CD1c-positive myeloid dendritic cell (primary cell): ENCODE results near the gene ATXN10.

Experiments
- DNase-seq: peaks from one replicate; pipeline ENCODE4 v3.0.0-alpha.2; 2016; ENCODE audit errors: extremely low spot score

ATXN10 gene

GRCh38 chr22:45758603-45759002 is 87.0 kb downstream of the ATXN10 start:
- no peak for DNase-seq

- DNase-seq, result no peak
These were observed 89.0 kb downstream of the ATXN10 start for GRCh38 chr22:45760682-45761081.

- DNase-seq, result no peak
These were observed 91.1 kb downstream of the ATXN10 start for GRCh38 chr22:45762545-45763235.

- no peak for DNase-seq
These were observed 91.6 kb downstream of the ATXN10 start for GRCh38 chr22:45763236-45763624.

GRCh38 chr22:45768490-45768889 is 96.9 kb downstream of the ATXN10 start:
- DNase-seq, result no peak

GRCh38 chr22:45769569-45770210 is 98.1 kb downstream of the ATXN10 start:
- no peak for DNase-seq

- DNase-seq, result no peak
These were observed 98.9 kb downstream of the ATXN10 start for GRCh38 chr22:45770506-45770905.

- DNase-seq, result no peak
These were observed 99.4 kb downstream of the ATXN10 start for GRCh38 chr22:45771057-45771456.

GRCh38 chr22:45771711-45772110 is 100.1 kb downstream of the ATXN10 start:
- DNase-seq, result no peak

- no peak for DNase-seq
These were observed 101.1 kb downstream of the ATXN10 start for GRCh38 chr22:45772743-45773142.

- no peak for DNase-seq
These were observed 102.5 kb downstream of the ATXN10 start for GRCh38 chr22:45774001-45774670.

- DNase-seq, result no peak
These were observed 103.4 kb downstream of the ATXN10 start for GRCh38 chr22:45775062-45775461.

GRCh38 chr22:45775569-45776312 is 104.1 kb downstream of the ATXN10 start:
- no peak for DNase-seq

GRCh38 chr22:45776313-45776585 is 104.6 kb downstream of the ATXN10 start:
- DNase-seq, result no peak

- no peak for DNase-seq
These were observed 105.6 kb downstream of the ATXN10 start for GRCh38 chr22:45777046-45777851.

- DNase-seq, result no peak
These were observed 106.3 kb downstream of the ATXN10 start for GRCh38 chr22:45777852-45778375.

- no peak for DNase-seq
These were observed 109.8 kb downstream of the ATXN10 start for GRCh38 chr22:45781459-45781858.

GRCh38 chr22:45781966-45782365 is 110.3 kb downstream of the ATXN10 start:
- no peak for DNase-seq

GRCh38 chr22:45783021-45783420 is 111.4 kb downstream of the ATXN10 start:
- DNase-seq, result no peak

- DNase-seq, result no peak
These were observed 112.1 kb downstream of the ATXN10 start for GRCh38 chr22:45783690-45784089.
